Ascending aorta (tissue), 2 donors: ENCODE data around the gene CHRM1. TPM values are rescaled to one million over a fixed set of nuclear protein-coding genes. Genes with fewer than 3 reads are reported as not detected.

Experiments used
- DNase-seq, 2 donors: peaks; one replicate each; pipeline ENCODE4 v3.0.0-alpha.2; 2019; ENCODE audit warnings: low spot score in 2 of 2
- H3K27ac ChIP-seq, 2 donors: fragments of 200-600 bp; sonication (generic); one replicate each; pipeline ENCODE4 v1.5.1; 2016 to 2017; ENCODE audit warnings: mild to moderate bottlenecking in 1 of 2
- H3K27me3 ChIP-seq: fragments of 200-600 bp; sonication (generic); one replicate; pipeline ENCODE4 v1.5.1; 2017
- H3K36me3 ChIP-seq, 2 donors: fragments of 200-600 bp; sonication (generic); one replicate each; pipeline ENCODE4 v1.5.1; 2016
- H3K4me1 ChIP-seq, 2 donors: fragments of 200-600 bp; sonication (generic); one replicate each; pipeline ENCODE4 v1.5.1; 2016 to 2017; ENCODE audit warnings: mild to moderate bottlenecking in 1 of 2
- H3K4me3 ChIP-seq, 2 donors: fragments of 200-600 bp; sonication (generic); one replicate each; pipeline ENCODE4 v1.5.1; 2016 to 2017; ENCODE audit warnings: mild to moderate bottlenecking in 1 of 2
- H3K9me3 ChIP-seq, 2 donors: fragments of 200-600 bp; sonication (generic); one replicate each; pipeline ENCODE4 v1.5.1; 2016
- CTCF ChIP-seq, 3 experiments: fragments of 200-600 bp in 2 of 3; fragments of 450-650 bp in 1 of 3; sonication (generic) in 2 of 3; IDR thresholded peaks; one replicate each; pipeline ENCODE4 v1.5.1; 2016 to 2019; ENCODE audit warnings: antibody characterized with exemption in 3 of 3, mild to moderate bottlenecking in 1 of 3, moderate library complexity in 1 of 3
- intact Hi-C: fragments of 100-400 bp; cut with DNase I; formaldehyde crosslinking; loops from one replicate; pipeline ENCODE4 v1.15.1; 2023
- total RNA-seq: library from RNA; depleted of rRNA; stranded (reverse); fragments of >200 nt; gene quantifications from one replicate; pipeline ENCODE4 v1.1.0, GENCODE V29; 2016

The CHRM1 gene
- total RNA-seq, 1 donor from 2014 or later, result not detected

- no peak for TF ChIP-seq CTCF (IDR thresholded peaks at IDR 0.05)
- Histone ChIP-seq H3K9me3 (no peaks in the 10 kb centered on the region), H3K36me3 (no peaks in the 10 kb centered on the region), H3K27ac (no peak overlapping the region), H3K27me3 (peaks cover 15% of the 10 kb centered on the region), H3K4me1 (peaks cover 0 to 4% of the 10 kb centered on the region in 2 donors), H3K4me3 (no peak overlapping the region)
- no peak for DNase-seq
- intact Hi-C loops, result no loop called here
Measured at GRCh38 chr11:62930157-62930556, 9.0 kb upstream of the CHRM1 start.

- peaks cover 4 to 9% of the 10 kb centered on the region in 2 donors for H3K4me1 ChIP-seq
- no peak overlapping the region for H3K27ac ChIP-seq
- TF ChIP-seq CTCF (IDR thresholded peaks at IDR 0.05), result no peak
- no peak for DNase-seq
- no peaks in the 10 kb centered on the region for H3K9me3 ChIP-seq
- intact Hi-C loops, result no loop called here
- no peaks in the 10 kb centered on the region for H3K36me3 ChIP-seq
- peaks cover 32% of the 10 kb centered on the region for H3K27me3 ChIP-seq
- no peak overlapping the region for H3K4me3 ChIP-seq
Measured at GRCh38 chr11:62928011-62928410, 6.8 kb upstream of the CHRM1 start.

GRCh38 chr11:62926680-62927455, 5.7 kb upstream of the CHRM1 start:
- intact Hi-C loops, result no loop called here
- H3K9me3 ChIP-seq, result no peaks in the 10 kb centered on the region
- H3K36me3 ChIP-seq, result no peaks in the 10 kb centered on the region
- no peak for TF ChIP-seq CTCF (IDR thresholded peaks at IDR 0.05)
- DNase-seq, result no peak
- peaks cover 4 to 9% of the 10 kb centered on the region in 2 donors for H3K4me1 ChIP-seq
- peak overlapping the region; percentile 45 to 58 for H3K4me3 ChIP-seq
- peaks cover 33% of the 10 kb centered on the region for H3K27me3 ChIP-seq
- H3K27ac ChIP-seq, result no peak overlapping the region

- peak overlapping the region; percentile 45 to 58 for H3K4me3 ChIP-seq
- peaks cover 33% of the 10 kb centered on the region for H3K27me3 ChIP-seq
- intact Hi-C loops, result no loop called here
- DNase-seq, result no peak
- H3K27ac ChIP-seq, result no peak overlapping the region
- no peaks in the 10 kb centered on the region for H3K9me3 ChIP-seq
- H3K4me1 ChIP-seq, result peaks cover 4 to 9% of the 10 kb centered on the region in 2 donors
- H3K36me3 ChIP-seq, result no peaks in the 10 kb centered on the region
- TF ChIP-seq CTCF (IDR thresholded peaks at IDR 0.05), result no peak
Measured at GRCh38 chr11:62925745-62926679, 4.8 kb upstream of the CHRM1 start.

- intact Hi-C loops, result no loop called here
- TF ChIP-seq CTCF (IDR thresholded peaks at IDR 0.05), result no peak
- H3K27ac ChIP-seq, result no peak overlapping the region
- no peaks in the 10 kb centered on the region for H3K9me3 ChIP-seq
- H3K4me1 ChIP-seq, result peaks cover 4 to 9% of the 10 kb centered on the region in 2 donors
- peak overlapping the region; percentile 45 to 58 for H3K4me3 ChIP-seq
- no peak for DNase-seq
- H3K27me3 ChIP-seq, result peaks cover 33% of the 10 kb centered on the region
- H3K36me3 ChIP-seq, result no peaks in the 10 kb centered on the region
Measured at GRCh38 chr11:62925308-62925707, 4.1 kb upstream of the CHRM1 start.
